ENCODE results near the gene KIR3DL1.
"Not testable (repeated sequence)": the region's sequence is repeated elsewhere in the genome, so short reads cannot be mapped to it uniquely, and the experiment has no call there.

KIR3DL1 gene

GRCh38 chr19:54790711-54791110 is 25.6 kb upstream of the KIR3DL1 start:
- H3K9ac ChIP-seq (ENCODE audit: low read length): no peak overlapping the region
- no peaks in the 10 kb centered on the region for H3K36me3 ChIP-seq (ENCODE audit: control insufficient read depth, insufficient read depth, low read length)
- no peaks in the 10 kb centered on the region for H3K9me3 ChIP-seq (ENCODE audit: control insufficient read depth, low read length)
- H3K4me3 ChIP-seq (ENCODE audit: low read length): no peak overlapping the region
- H3K4me1 ChIP-seq (ENCODE audit: control insufficient read depth, insufficient read depth, low read length): no peaks in the 10 kb centered on the region
- no peaks in the 10 kb centered on the region for H3K27me3 ChIP-seq (ENCODE audit: control insufficient read depth, insufficient read depth, low read length)

GRCh38 chr19:54791476-54791875 is 24.8 kb upstream of the KIR3DL1 start:
- Histone ChIP-seq H3K4me1 (ENCODE audit: control insufficient read depth, insufficient read depth, low read length) (no peaks in the 10 kb centered on the region), H3K4me3 (ENCODE audit: low read length) (no peak overlapping the region), H3K9ac (ENCODE audit: low read length) (no peak overlapping the region), H3K9me3 (ENCODE audit: control insufficient read depth, low read length) (no peaks in the 10 kb centered on the region), H3K27me3 (ENCODE audit: control insufficient read depth, insufficient read depth, low read length) (no peaks in the 10 kb centered on the region), H3K36me3 (ENCODE audit: control insufficient read depth, insufficient read depth, low read length) (no peaks in the 10 kb centered on the region)

GRCh38 chr19:54792814-54793213 is 23.5 kb upstream of the KIR3DL1 start:
- Histone ChIP-seq H3K4me1 (ENCODE audit: control insufficient read depth, insufficient read depth, low read length) (no peaks in the 10 kb centered on the region), H3K4me3 (ENCODE audit: low read length) (no peak overlapping the region), H3K27me3 (ENCODE audit: control insufficient read depth, insufficient read depth, low read length) (no peaks in the 10 kb centered on the region), H3K36me3 (ENCODE audit: control insufficient read depth, insufficient read depth, low read length) (no peaks in the 10 kb centered on the region), H3K9me3 (ENCODE audit: control insufficient read depth, low read length) (no peaks in the 10 kb centered on the region), H3K9ac (ENCODE audit: low read length) (no peak overlapping the region)

GRCh38 chr19:54795758-54796157 is 20.5 kb upstream of the KIR3DL1 start:
- no peak overlapping the region for H3K9ac ChIP-seq (ENCODE audit: low read length)

GRCh38 chr19:54803410-54803809 is 12.9 kb upstream of the KIR3DL1 start, which contains the start of gene KIR2DL4:
Gene KIR2DL4, plus strand, starts transcription at chr19:54803610. Its CDS starts 42 bp downstream, at chr19:54803652.
- Histone ChIP-seq H3K36me3 (ENCODE audit: control insufficient read depth, insufficient read depth, low read length) (no peaks in the 10 kb centered on the region), H3K4me3 (ENCODE audit: low read length) (no peak within 1 kb of the TSS), H3K9me3 (ENCODE audit: control insufficient read depth, low read length) (no peaks in the 10 kb centered on the region), H3K9ac (ENCODE audit: low read length) (no peak within 1 kb of the TSS), H3K4me1 (ENCODE audit: control insufficient read depth, insufficient read depth, low read length) (no peaks in the 10 kb centered on the region), H3K27me3 (ENCODE audit: control insufficient read depth, insufficient read depth, low read length) (peaks cover 2% of the 10 kb centered on the region)

More at GRCh38 chr19:54795758-54796157, 20.5 kb upstream of the KIR3DL1 start:
- Histone ChIP-seq H3K36me3 (ENCODE audit: control insufficient read depth, insufficient read depth, low read length) (no peaks in the 10 kb centered on the region), H3K4me3 (ENCODE audit: low read length) (no peak overlapping the region), H3K27me3 (ENCODE audit: control insufficient read depth, insufficient read depth, low read length) (no peaks in the 10 kb centered on the region), H3K9me3 (ENCODE audit: control insufficient read depth, low read length) (no peaks in the 10 kb centered on the region), H3K4me1 (ENCODE audit: control insufficient read depth, insufficient read depth, low read length) (no peaks in the 10 kb centered on the region)

- Histone ChIP-seq H3K9me3 (ENCODE audit: control insufficient read depth, low read length) (no peaks in the 10 kb centered on the region), H3K4me1 (ENCODE audit: control insufficient read depth, insufficient read depth, low read length) (no peaks in the 10 kb centered on the region), H3K4me3 (ENCODE audit: low read length) (no peak overlapping the region), H3K36me3 (ENCODE audit: control insufficient read depth, insufficient read depth, low read length) (no peaks in the 10 kb centered on the region), H3K27me3 (ENCODE audit: control insufficient read depth, insufficient read depth, low read length) (peaks cover 2% of the 10 kb centered on the region), H3K9ac (ENCODE audit: low read length) (no peak overlapping the region)
Measured at GRCh38 chr19:54804101-54804500, 12.2 kb upstream of the KIR3DL1 start.

GRCh38 chr19:54804571-54804970 is 11.7 kb upstream of the KIR3DL1 start:
- no peaks in the 10 kb centered on the region for H3K36me3 ChIP-seq (ENCODE audit: control insufficient read depth, insufficient read depth, low read length)
- peaks cover 2% of the 10 kb centered on the region for H3K27me3 ChIP-seq (ENCODE audit: control insufficient read depth, insufficient read depth, low read length)
- no peak overlapping the region for H3K9ac ChIP-seq (ENCODE audit: low read length)
- H3K4me3 ChIP-seq (ENCODE audit: low read length): no peak overlapping the region
- no peaks in the 10 kb centered on the region for H3K9me3 ChIP-seq (ENCODE audit: control insufficient read depth, low read length)
- H3K4me1 ChIP-seq (ENCODE audit: control insufficient read depth, insufficient read depth, low read length): no peaks in the 10 kb centered on the region

GRCh38 chr19:54805665-54806515 is 10.4 kb upstream of the KIR3DL1 start:
- no peaks in the 10 kb centered on the region for H3K36me3 ChIP-seq (ENCODE audit: control insufficient read depth, insufficient read depth, low read length)
- no peaks in the 10 kb centered on the region for H3K9me3 ChIP-seq (ENCODE audit: control insufficient read depth, low read length)
- H3K4me3 ChIP-seq (ENCODE audit: low read length): no peak overlapping the region
- H3K27me3 ChIP-seq (ENCODE audit: control insufficient read depth, insufficient read depth, low read length): peaks cover 2% of the 10 kb centered on the region
- no peak overlapping the region for H3K9ac ChIP-seq (ENCODE audit: low read length)
- no peaks in the 10 kb centered on the region for H3K4me1 ChIP-seq (ENCODE audit: control insufficient read depth, insufficient read depth, low read length)

- Histone ChIP-seq H3K27me3 (ENCODE audit: control insufficient read depth, insufficient read depth, low read length) (peaks cover 2% of the 10 kb centered on the region), H3K36me3 (ENCODE audit: control insufficient read depth, insufficient read depth, low read length) (no peaks in the 10 kb centered on the region), H3K4me3 (ENCODE audit: low read length) (no peak overlapping the region), H3K9ac (ENCODE audit: low read length) (no peak overlapping the region), H3K9me3 (ENCODE audit: control insufficient read depth, low read length) (no peaks in the 10 kb centered on the region), H3K4me1 (ENCODE audit: control insufficient read depth, insufficient read depth, low read length) (no peaks in the 10 kb centered on the region)
Measured at GRCh38 chr19:54806516-54806838, 9.8 kb upstream of the KIR3DL1 start.

GRCh38 chr19:54814571-54814970 is 1.7 kb upstream of the KIR3DL1 start:
- H3K36me3 ChIP-seq (ENCODE audit: control insufficient read depth, insufficient read depth, low read length); H3K4me1 ChIP-seq (ENCODE audit: control insufficient read depth, insufficient read depth, low read length); H3K9me3 ChIP-seq (ENCODE audit: control insufficient read depth, low read length); H3K27me3 ChIP-seq (ENCODE audit: control insufficient read depth, insufficient read depth, low read length); H3K9ac ChIP-seq (ENCODE audit: low read length); H3K4me3 ChIP-seq (ENCODE audit: low read length): not testable (repeated sequence)

GRCh38 chr19:54817670-54818536 is 1.6 kb downstream of the KIR3DL1 start:
- Histone ChIP-seq H3K4me1 (ENCODE audit: control insufficient read depth, insufficient read depth, low read length) (no peaks in the 10 kb centered on the region), H3K9me3 (ENCODE audit: control insufficient read depth, low read length) (no peaks in the 10 kb centered on the region), H3K9ac (ENCODE audit: low read length) (no peak overlapping the region), H3K4me3 (ENCODE audit: low read length) (no peak overlapping the region), H3K27me3 (ENCODE audit: control insufficient read depth, insufficient read depth, low read length) (no peaks in the 10 kb centered on the region), H3K36me3 (ENCODE audit: control insufficient read depth, insufficient read depth, low read length) (no peaks in the 10 kb centered on the region)

GRCh38 chr19:54824416-54824815 is 8.1 kb downstream of the KIR3DL1 start:
- not testable (repeated sequence) for H3K9me3 ChIP-seq (ENCODE audit: control insufficient read depth, low read length); H3K27me3 ChIP-seq (ENCODE audit: control insufficient read depth, insufficient read depth, low read length); H3K4me1 ChIP-seq (ENCODE audit: control insufficient read depth, insufficient read depth, low read length); H3K4me3 ChIP-seq (ENCODE audit: low read length); H3K36me3 ChIP-seq (ENCODE audit: control insufficient read depth, insufficient read depth, low read length); H3K9ac ChIP-seq (ENCODE audit: low read length)
